ENCODE data around the gene EEPD1. TPM values are rescaled to one million over a fixed set of nuclear protein-coding genes. Genes with fewer than 3 reads are reported as not detected.

Gene EEPD1
- polyA plus RNA-seq, 1 experiment = 2.5 TPM

DNA sequence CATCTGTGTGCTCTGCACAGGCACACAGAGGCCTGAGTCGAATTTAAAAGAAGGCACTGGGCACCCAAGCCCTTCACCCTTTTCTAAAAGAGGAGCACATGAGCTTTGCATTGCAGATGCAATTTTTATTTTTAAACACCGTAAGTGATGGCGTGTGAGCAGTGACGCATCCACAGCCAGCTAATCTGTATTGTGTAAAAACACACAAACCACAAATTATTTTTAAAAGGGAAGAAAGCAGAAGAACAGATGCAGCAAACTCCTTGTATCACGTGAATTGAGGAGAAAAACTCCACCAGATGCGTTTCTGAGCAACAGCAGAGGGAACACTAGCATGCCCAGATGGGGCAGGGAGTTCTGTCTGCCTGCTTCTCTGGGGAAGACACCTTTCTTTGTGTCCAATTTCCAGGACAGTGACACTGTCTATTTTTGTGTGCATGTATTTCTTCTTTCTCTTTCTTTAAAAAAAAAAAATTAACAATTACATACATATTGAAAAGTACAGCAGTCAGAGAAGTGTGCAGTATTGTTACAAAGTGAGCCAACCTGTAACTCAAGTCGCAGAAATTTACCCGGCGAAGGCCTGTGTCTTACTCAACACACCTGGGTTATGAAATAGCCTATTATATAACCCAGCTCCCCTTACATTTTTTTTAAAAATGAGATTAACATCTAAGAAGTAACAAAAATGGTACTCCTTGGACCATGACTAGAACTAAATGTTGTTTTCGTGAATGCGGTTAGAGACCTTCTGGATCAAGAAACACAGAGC is 39.2 kb downstream of the EEPD1 start:
- H3K27me3 ChIP-seq (ENCODE audit: control insufficient read depth, insufficient read depth, low read length) = no peaks in the 10 kb centered on the region
- ChIA-PET POLR2A (no interaction called here), CTCF (interaction anchor here (1.8 kb wide), 1 partner anchor 10 kb away, joined by 5 read pairs; no protein-coding TSS in a partner anchor)
- no peak overlapping the region for H3K4me3 ChIP-seq (ENCODE audit: low read depth, low read length)
- TF ChIP-seq, protein P1, sequence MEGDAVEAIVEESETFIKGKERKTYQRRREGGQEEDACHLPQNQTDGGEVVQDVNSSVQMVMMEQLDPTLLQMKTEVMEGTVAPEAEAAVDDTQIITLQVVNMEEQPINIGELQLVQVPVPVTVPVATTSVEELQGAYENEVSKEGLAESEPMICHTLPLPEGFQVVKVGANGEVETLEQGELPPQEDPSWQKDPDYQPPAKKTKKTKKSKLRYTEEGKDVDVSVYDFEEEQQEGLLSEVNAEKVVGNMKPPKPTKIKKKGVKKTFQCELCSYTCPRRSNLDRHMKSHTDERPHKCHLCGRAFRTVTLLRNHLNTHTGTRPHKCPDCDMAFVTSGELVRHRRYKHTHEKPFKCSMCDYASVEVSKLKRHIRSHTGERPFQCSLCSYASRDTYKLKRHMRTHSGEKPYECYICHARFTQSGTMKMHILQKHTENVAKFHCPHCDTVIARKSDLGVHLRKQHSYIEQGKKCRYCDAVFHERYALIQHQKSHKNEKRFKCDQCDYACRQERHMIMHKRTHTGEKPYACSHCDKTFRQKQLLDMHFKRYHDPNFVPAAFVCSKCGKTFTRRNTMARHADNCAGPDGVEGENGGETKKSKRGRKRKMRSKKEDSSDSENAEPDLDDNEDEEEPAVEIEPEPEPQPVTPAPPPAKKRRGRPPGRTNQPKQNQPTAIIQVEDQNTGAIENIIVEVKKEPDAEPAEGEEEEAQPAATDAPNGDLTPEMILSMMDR (IDR thresholded peaks at IDR 0.05; ENCODE audit: insufficient read depth, low read depth, low read length) = peak; percentile 21; the same call in 1 of the 2 replicates
- DNase-seq (ENCODE audit: low read depth) = peak; percentile 87
- no peaks in the 10 kb centered on the region for H3K36me3 ChIP-seq (ENCODE audit: control insufficient read depth, insufficient read depth, low read length)

DNA sequence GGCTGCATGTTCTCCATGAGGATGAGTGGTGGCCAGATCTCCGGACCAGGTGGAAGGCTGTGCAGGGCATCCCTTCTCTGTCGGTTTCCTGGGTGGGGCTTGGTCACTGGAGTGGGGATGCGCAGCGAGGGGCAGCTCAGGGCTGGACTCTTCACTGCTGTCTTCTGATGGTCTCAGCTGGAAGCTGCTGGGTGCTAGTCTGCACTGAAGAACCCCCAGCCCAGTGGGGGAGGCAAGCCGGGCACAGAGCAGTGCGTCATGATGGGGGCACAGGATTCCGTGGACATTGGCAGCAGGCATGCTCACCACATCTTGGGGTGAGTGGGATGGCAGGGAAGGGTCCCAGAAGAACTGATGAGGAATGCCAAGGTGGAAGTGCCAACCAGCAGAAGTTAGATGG is 39.8 kb downstream of the EEPD1 start:
- H3K4me3 ChIP-seq (ENCODE audit: low read depth, low read length) = no peak overlapping the region
- DNase-seq (ENCODE audit: low read depth) = no peak
- no peaks in the 10 kb centered on the region for H3K27me3 ChIP-seq (ENCODE audit: control insufficient read depth, insufficient read depth, low read length)
- no peaks in the 10 kb centered on the region for H3K36me3 ChIP-seq (ENCODE audit: control insufficient read depth, insufficient read depth, low read length)
- TF ChIP-seq, protein P1 (IDR thresholded peaks at IDR 0.05; ENCODE audit: insufficient read depth, low read depth, low read length) = no peak
- CTCF ChIA-PET = interaction anchor here (1.2 to 1.8 kb wide), 2 partner anchors 10 to 99 kb away, joined by 3 to 5 read pairs; no protein-coding TSS in a partner anchor
- POLR2A ChIA-PET = no interaction called here

DNA sequence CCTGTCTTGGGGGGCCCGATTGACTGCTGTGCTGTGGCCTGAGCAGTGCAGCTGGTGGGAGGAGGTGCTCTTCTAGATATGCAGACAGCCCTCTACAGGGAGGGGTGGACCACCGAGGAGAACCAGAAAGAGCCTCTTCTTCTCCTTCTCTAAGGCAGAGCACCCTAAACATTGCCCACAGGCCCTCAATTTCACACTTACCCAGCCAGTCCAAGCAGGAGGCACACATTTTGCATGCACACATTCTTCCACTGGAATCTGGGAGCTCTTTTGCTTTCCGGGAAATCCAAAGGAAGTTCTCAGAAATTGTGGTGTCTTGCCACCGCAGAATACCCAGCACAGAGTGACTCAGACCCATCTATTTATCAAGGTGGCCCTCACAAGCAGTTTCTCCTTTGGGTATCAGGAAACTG is 45.8 kb downstream of the EEPD1 start:
- no peaks in the 10 kb centered on the region for H3K27me3 ChIP-seq (ENCODE audit: control insufficient read depth, insufficient read depth, low read length)
- TF ChIP-seq, protein P1 (IDR thresholded peaks at IDR 0.05; ENCODE audit: insufficient read depth, low read depth, low read length) = no peak
- H3K36me3 ChIP-seq (ENCODE audit: control insufficient read depth, insufficient read depth, low read length) = no peaks in the 10 kb centered on the region
- POLR2A ChIA-PET = no interaction called here
- no peak for DNase-seq (ENCODE audit: low read depth)
- CTCF ChIA-PET = interaction anchor here (0.6 to 1.0 kb wide), 3 partner anchors 90 to 214 kb away, joined by 3 read pairs; no protein-coding TSS in a partner anchor
- H3K4me3 ChIP-seq (ENCODE audit: low read depth, low read length) = no peak overlapping the region

DNA sequence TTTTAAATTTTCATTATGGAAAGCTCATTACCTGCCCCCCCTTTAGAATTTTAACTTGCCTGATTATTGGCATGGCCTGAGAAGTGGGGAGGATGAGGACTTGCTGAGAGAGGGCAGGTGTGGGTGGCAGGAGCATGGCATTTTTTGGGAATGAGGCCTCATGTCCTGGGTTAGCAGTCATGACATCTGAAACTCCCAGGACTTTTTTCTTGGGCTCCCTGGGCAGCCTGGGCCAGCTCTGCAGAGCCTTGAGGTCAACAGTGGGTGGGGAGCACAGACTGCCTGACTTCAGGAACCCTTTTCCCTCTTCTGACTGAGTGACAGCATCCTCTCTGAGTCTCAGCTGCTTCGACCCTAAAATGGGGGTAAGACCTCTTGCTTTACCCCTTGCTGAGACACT is 46.3 kb downstream of the EEPD1 start:
- Histone ChIP-seq H3K27me3 (ENCODE audit: control insufficient read depth, insufficient read depth, low read length) (no peaks in the 10 kb centered on the region), H3K36me3 (ENCODE audit: control insufficient read depth, insufficient read depth, low read length) (no peaks in the 10 kb centered on the region), H3K4me3 (ENCODE audit: low read depth, low read length) (no peak overlapping the region)
- POLR2A ChIA-PET = no interaction called here
- CTCF ChIA-PET = interaction anchor here (0.6 to 1.0 kb wide), 2 partner anchors 90 to 109 kb away, joined by 3 read pairs; no protein-coding TSS in a partner anchor
- DNase-seq (ENCODE audit: low read depth) = no peak
- TF ChIP-seq, protein P1 (IDR thresholded peaks at IDR 0.05; ENCODE audit: insufficient read depth, low read depth, low read length) = no peak

DNA sequence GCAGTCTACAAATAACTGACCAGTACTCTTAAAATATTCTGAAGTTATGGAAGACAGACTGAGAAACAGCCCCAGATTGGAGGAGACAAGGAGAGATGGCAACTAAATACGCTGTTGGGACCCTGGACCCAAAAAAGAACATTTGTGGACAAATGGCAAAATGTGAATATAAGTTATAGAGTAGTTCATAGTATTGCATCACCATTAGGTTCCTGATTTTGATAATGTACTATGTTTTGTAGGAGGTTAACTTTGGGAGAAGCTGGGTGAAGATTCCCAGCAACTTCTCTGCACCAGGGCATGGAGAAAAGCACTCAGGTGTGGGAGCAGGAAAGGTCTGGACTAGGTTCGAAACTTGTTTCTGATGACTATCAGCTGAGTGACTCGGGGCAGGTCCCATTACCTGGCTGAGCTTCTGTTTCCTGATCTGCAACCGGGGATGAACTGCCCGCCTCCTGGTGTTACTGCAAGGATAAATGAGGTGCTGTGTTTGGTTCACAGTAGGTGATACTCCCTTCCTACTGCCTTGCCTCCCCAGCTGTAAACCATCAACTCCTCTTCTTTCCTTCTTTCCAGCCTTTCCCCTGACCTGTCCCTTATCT is 48.2 kb downstream of the EEPD1 start:
- POLR2A ChIA-PET = no interaction called here
- TF ChIP-seq, protein P1 (IDR thresholded peaks at IDR 0.05; ENCODE audit: insufficient read depth, low read depth, low read length) = no peak
- CTCF ChIA-PET = no interaction called here
- no peak overlapping the region for H3K4me3 ChIP-seq (ENCODE audit: low read depth, low read length)
- DNase-seq (ENCODE audit: low read depth) = no peak
- H3K27me3 ChIP-seq (ENCODE audit: control insufficient read depth, insufficient read depth, low read length) = no peaks in the 10 kb centered on the region
- no peaks in the 10 kb centered on the region for H3K36me3 ChIP-seq (ENCODE audit: control insufficient read depth, insufficient read depth, low read length)
